Activated CD8-positive, alpha-beta T cell treated with anti-CD3 and anti-CD28 coated beads for 36 hours (primary cell): ENCODE measurements around the gene NISCH. TPM values are rescaled to one million over a fixed set of nuclear protein-coding genes. Genes with fewer than 3 reads are reported as not detected.

Experiments
- ATAC-seq: fragments of 200-7000 bp; cut with Tn5 transposase; one replicate; pipeline ENCODE4 v1.10.0; 2021; ENCODE audit warnings: mild to moderate bottlenecking, moderate library complexity
- CTCF ChIA-PET: fragments of 350-600 bp; sonication (Branson Sonifier 250); formaldehyde crosslinking; loops from one replicate; lab custom pipeline; 2021; ENCODE audit warnings: antibody characterized with exemption; lab: Charles Lee
- POLR2A ChIA-PET: fragments of 350-600 bp; sonication (Branson Sonifier 250); formaldehyde crosslinking; loops from one replicate; lab custom pipeline; 2021; ENCODE audit warnings: antibody characterized with exemption; lab: Charles Lee
- DNase-seq: peaks from one replicate; pipeline ENCODE4 v3.0.0-alpha.2; 2020
- H3K27ac Mint-ChIP-seq: one replicate; pipeline ENCODE4 v1.8.0; 2021; ENCODE audit warnings: mild to moderate bottlenecking, mixed read lengths
- H3K27me3 Mint-ChIP-seq: one replicate; pipeline ENCODE4 v1.8.0; 2021; ENCODE audit warnings: mixed read lengths
- H3K36me3 Mint-ChIP-seq: one replicate; pipeline ENCODE4 v1.8.0; 2021; ENCODE audit warnings: low read depth, mixed read lengths
- H3K4me1 Mint-ChIP-seq: one replicate; pipeline ENCODE4 v1.8.0; 2021; ENCODE audit warnings: low read depth, mixed read lengths
- H3K4me3 Mint-ChIP-seq: one replicate; pipeline ENCODE4 v1.8.0; 2021; ENCODE audit warnings: mild to moderate bottlenecking, moderate library complexity, mixed read lengths
- H3K9me3 Mint-ChIP-seq: one replicate; pipeline ENCODE4 v1.8.0; 2021; ENCODE audit warnings: mixed read lengths
- CTCF ChIP-seq: fragments of 200-600 bp; IDR thresholded peaks from one replicate; pipeline ENCODE4 v1.8.0; 2022; ENCODE audit warnings: antibody characterized with exemption, mild to moderate bottlenecking
- intact Hi-C: fragments of 100-400 bp; cut with micrococcal nuclease; formaldehyde crosslinking; loops from one replicate; pipeline ENCODE4 v1.10.0; 2022
- total RNA-seq, 2 experiments: library from RNA; stranded (reverse); gene quantifications; one replicate each; pipeline ENCODE4 v1.2.3, GENCODE V29; 2021

NISCH gene
- total RNA-seq, 2 experiments from 2014 or later = 57.1 to 57.4 TPM

- H3K4me1 Mint-ChIP-seq = peaks cover 4% of the 10 kb centered on the region
- DNase-seq = no peak
- no peak overlapping the region for H3K27ac Mint-ChIP-seq
- ChIA-PET POLR2A (interaction anchor here (0.6 kb wide), 1 partner anchor 246 kb away, joined by 4 read pairs; no protein-coding TSS in a partner anchor), CTCF (interaction anchor here (1.0 to 2.0 kb wide), 2 partner anchors 11 to 14 kb away, joined by 4 to 5 read pairs; partner anchors contain the start of gene TNNC1)
- H3K36me3 Mint-ChIP-seq = no peaks in the 10 kb centered on the region
- no peaks in the 10 kb centered on the region for H3K9me3 Mint-ChIP-seq
- no peaks in the 10 kb centered on the region for H3K27me3 Mint-ChIP-seq
- ATAC-seq = no peak
- no peak for TF ChIP-seq CTCF
- intact Hi-C loops = no loop called here
- H3K4me3 Mint-ChIP-seq = no peak overlapping the region
These were observed 12.8 kb upstream of the NISCH start for GRCh38 chr3:52442409-52443267.

GRCh38 chr3:52443268-52443610 lies 12.2 kb upstream of the NISCH start:
- H3K27ac Mint-ChIP-seq = no peak overlapping the region
- H3K27me3 Mint-ChIP-seq = no peaks in the 10 kb centered on the region
- TF ChIP-seq CTCF = no peak
- no peak overlapping the region for H3K4me3 Mint-ChIP-seq
- intact Hi-C loops = no loop called here
- DNase-seq (no peak), ATAC-seq (no peak)
- H3K9me3 Mint-ChIP-seq = no peaks in the 10 kb centered on the region
- H3K4me1 Mint-ChIP-seq = peaks cover 4% of the 10 kb centered on the region
- CTCF ChIA-PET = interaction anchor here (1.5 kb wide), 1 partner anchor 104 kb away, joined by 4 read pairs; no protein-coding TSS in a partner anchor
- POLR2A ChIA-PET = interaction anchor here (1.3 kb wide), 1 partner anchor 10 kb away, joined by 3 read pairs; no protein-coding TSS in a partner anchor
- H3K36me3 Mint-ChIP-seq = no peaks in the 10 kb centered on the region

GRCh38 chr3:52443791-52444687 lies 11.4 kb upstream of the NISCH start:
- no peak for DNase-seq
- no peak for TF ChIP-seq CTCF
- no peaks in the 10 kb centered on the region for H3K27me3 Mint-ChIP-seq
- H3K27ac Mint-ChIP-seq = no peak overlapping the region
- ChIA-PET POLR2A (interaction anchor here (1.3 kb wide), 1 partner anchor 11 kb away, joined by 3 read pairs; no protein-coding TSS in a partner anchor), CTCF (interaction anchor here (1.3 to 6.8 kb wide), 5 partner anchors 13 to 104 kb away, joined by 3 to 111 read pairs (median 66); partner anchors contain the start of genes NISCH and TNNC1)
- no peaks in the 10 kb centered on the region for H3K36me3 Mint-ChIP-seq
- no peak for ATAC-seq
- no peak overlapping the region for H3K4me3 Mint-ChIP-seq
- intact Hi-C loops = no loop called here
- no peaks in the 10 kb centered on the region for H3K9me3 Mint-ChIP-seq
- H3K4me1 Mint-ChIP-seq = peaks cover 4% of the 10 kb centered on the region

GRCh38 chr3:52444860-52445793 lies 10.3 kb upstream of the NISCH start, which contains the start of gene SEMA3G:
SEMA3G (minus strand) TSS chr3:52445103; CDS start chr3:52445027, 76 bp downstream.
- DNase-seq (peak; percentile 91), ATAC-seq (peak; percentile 97)
- CTCF ChIA-PET = interaction anchor here (0.6 to 6.8 kb wide), 13 partner anchors 12 to 645 kb away, joined by 3 to 111 read pairs (median 7); partner anchors contain the start of genes NISCH and TNNC1
- Mint-ChIP-seq H3K27ac (no peak within 1 kb of the TSS), H3K36me3 (no peaks in the 10 kb centered on the region), H3K27me3 (no peaks in the 10 kb centered on the region), H3K4me3 (no peak within 1 kb of the TSS), H3K4me1 (peaks cover 4% of the 10 kb centered on the region), H3K9me3 (no peaks in the 10 kb centered on the region)
- intact Hi-C loops = loop anchor here (5.0 kb wide), 1 partner anchor 153 kb away; no protein-coding TSS in a partner anchor
- POLR2A ChIA-PET = interaction anchor here (0.6 to 1.6 kb wide), 4 partner anchors 9 to 249 kb away, joined by 3 to 6 read pairs (median 5); partner anchors contain the start of gene TNNC1
- TF ChIP-seq CTCF = peak; percentile 64
